Mucosa of gallbladder (tissue), 1 donor: ENCODE data around the gene STARD8. TPM values are rescaled to one million over a fixed set of nuclear protein-coding genes. Genes with fewer than 3 reads are reported as not detected.
"Not testable (repeated sequence)": the region's sequence is repeated elsewhere in the genome, so short reads cannot be mapped to it uniquely, and the experiment has no call there.

Source experiments
- DNase-seq: peaks from one replicate; pipeline ENCODE4 v3.0.0-alpha.2; 2020; ENCODE audit warnings: low spot score
- total RNA-seq: library from RNA; stranded (reverse); gene quantifications from one replicate; pipeline ENCODE4 v1.2.1, GENCODE V29; 2021
- donor health status: DM: no; HTN: no; CAD: no.

Gene STARD8
- total RNA-seq, 1 donor from 2014 or later, result 6.1 TPM

DNA sequence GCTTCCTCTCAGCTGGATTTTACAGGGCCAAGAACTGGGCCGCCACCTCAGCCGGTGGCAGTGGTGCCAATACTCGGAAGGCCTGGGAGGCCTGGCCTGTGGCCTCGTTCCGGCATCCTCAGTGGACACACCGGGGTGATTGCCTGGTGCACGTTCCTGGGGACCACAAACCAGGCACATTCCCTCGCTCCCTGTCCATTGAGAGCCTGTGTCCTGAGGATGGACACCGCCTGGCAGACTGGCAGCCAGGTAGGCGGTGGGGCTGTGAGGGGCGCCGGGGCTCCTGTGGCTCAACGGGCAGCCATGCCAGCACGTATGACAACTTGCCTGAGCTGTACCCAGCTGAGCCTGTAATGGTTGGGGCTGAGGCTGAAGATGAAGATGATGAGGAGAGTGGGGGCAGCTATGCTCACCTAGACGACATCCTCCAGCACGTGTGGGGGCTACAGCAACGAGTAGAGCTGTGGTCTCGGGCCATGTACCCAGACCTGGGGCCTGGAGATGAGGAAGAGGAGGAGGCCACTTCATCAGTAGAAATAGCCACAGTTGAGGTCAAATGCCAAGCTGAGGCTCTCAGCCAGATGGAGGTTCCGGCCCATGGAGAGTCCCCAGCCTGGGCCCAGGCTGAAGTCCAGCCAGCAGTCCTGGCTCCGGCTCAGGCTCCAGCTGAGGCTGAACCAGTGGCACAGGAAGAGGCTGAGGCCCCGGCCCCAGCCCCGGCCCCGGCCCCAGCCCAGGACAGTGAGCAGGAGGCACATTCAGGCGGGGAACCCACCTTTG lies 70.4 kb downstream of the STARD8 start:
- DNase-seq, result no peak

DNA sequence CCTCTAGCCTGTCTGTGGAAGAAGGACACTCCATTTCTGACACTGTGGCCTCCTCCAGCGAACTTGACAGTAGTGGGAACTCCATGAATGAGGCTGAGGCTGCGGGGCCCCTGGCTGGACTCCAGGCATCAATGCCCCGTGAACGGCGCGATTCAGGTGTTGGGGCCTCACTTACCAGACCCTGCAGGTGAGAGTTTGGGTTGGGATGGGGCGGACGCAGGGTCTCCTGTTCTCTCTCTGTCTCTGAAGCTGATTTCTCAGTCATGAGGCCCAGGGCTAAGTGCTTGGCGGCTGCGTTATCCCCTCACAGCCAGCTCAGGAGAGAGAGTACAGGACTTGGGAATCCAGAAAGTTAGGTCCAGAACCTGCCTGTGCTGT lies 71.0 kb downstream of the STARD8 start:
- DNase-seq, result no peak

DNA sequence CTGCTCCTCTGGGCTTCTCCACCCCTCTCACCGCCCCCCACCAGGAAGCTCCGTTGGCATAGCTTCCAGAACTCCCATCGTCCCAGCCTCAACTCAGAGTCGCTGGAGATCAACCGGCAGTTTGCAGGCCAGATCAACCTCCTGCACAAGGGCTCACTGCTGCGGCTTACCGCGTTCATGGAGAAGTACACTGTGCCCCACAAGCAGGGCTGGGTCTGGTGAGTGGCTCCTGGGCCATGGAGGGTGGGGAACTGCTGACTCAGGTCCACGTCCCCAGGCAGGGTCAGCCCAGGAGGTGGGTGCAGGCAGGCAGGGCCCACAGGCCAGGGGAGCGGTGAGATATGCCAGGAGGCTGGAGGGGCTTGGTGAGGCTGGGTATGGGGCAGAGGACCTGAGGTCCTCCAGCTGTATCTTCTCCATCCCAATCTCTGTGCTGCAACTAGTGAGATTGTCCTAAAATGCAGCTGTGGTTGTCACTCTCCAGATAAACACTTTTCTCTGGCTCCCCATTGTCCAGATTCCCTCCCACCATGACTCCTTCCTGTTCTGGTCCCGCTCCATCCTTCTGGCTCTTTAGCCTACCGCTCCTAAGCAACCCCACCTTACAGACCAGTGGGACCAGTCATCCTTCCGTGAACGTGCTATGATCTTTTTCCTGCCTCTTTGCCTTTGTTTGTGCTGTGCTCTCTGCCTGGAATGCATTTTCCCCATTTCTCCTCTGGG lies 71.9 kb downstream of the STARD8 start:
- DNase-seq, result no peak

- DNase-seq, result no peak
These were observed 72.6 kb downstream of the STARD8 start for GRCh38 chrX:68719904-68720614.

- DNase-seq, result no peak
These were observed 73.4 kb downstream of the STARD8 start for GRCh38 chrX:68720851-68721250.

- no peak for DNase-seq
These were observed 74.1 kb downstream of the STARD8 start for GRCh38 chrX:68721546-68721945.

DNA sequence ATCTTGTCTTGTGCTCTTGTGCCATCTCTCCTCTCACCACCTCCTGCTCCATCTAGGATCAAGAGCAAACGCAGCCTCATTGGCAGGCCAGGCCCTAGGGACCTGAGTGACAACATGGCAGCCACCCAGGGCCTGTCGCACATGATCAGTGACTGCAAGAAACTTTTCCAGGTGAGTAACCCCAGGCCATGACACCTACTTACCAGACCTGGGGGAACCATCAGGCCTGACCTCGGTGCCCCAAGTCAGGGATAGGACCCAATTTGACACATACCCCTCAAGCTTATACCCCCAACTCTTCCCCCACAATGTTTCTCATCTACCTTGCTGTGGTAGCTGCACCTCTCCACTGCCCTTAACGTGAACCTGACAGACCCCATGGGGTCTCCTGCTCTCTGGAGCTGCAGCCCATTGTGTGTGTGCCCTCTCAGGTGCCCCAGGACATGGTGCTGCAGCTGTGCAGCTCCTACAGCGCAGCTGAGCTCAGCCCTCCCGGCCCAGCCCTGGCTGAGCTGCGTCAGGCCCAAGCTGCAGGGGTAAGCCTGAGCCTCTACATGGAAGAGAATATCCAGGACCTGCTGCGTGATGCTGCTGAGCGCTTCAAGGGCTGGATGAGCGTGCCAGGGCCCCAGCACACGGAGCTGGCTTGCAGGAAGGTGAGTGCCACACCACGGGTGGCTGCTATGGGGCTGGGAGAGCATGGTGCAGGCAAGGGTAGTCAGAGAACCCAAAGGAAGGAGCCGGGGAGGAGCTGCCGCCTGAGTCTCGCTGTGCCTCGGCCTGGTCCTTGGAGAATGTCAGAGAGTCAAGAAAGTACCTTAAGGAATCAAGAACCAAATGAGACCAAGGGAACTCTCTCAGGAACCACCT lies 74.8 kb downstream of the STARD8 start:
- no peak for DNase-seq

DNA sequence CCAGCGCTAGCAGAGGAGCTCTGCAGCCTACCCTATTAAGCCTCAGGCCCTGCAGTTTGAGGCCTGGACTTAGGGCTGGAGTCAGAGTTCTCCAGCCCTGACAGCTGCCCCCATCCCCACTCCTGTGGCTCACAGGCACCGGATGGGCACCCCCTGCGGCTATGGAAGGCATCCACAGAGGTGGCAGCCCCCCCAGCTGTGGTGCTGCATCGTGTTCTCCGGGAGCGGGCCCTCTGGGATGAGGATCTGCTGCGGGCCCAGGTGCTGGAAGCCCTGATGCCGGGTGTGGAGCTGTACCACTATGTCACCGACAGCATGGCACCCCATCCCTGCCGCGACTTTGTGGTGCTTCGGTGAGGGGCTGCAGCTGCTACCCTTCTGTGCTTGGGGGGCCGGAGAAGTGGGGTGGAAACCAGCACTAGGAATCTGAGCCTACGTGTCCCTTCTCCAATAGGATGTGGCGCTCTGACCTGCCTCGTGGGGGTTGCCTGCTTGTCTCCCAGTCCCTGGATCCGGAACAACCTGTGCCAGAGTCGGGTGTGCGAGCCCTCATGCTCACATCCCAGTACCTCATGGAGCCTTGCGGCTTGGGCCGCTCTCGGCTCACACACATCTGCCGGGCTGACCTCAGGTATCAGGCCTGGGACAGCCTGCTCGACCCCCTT lies 76.2 kb downstream of the STARD8 start:
- DNase-seq, result no peak

DNA sequence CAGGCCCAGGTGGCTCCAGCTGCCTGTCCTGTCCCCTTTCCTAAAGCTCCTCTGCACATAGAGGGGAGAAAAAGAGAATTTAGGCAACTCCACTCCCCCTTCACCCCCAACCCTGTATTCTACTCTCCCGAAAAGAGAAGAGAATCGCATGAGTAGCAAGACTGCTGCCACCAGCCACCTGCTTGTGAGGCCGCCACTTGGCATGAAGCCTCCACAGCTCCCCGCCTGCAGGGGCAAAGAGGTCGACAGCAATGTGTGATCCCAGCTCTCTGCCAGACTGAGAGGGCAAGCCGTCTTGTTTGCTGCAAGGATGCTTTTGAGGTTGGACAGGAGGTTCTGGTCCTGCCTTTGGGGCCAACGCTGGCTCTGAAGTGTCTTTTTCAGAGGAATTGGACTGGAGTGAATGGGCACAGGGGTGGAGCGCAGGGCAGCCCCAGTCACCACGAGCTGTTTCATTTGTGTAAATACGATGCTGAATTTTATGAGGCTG lies 77.1 kb downstream of the STARD8 start:
- no peak for DNase-seq

GRCh38 chrX:68725756-68726365 lies 78.4 kb downstream of the STARD8 start:
- no peak for DNase-seq

GRCh38 chrX:68726366-68726765 lies 78.9 kb downstream of the STARD8 start:
- DNase-seq, result no peak

GRCh38 chrX:68727696-68728095 lies 80.2 kb downstream of the STARD8 start:
- no peak for DNase-seq

DNA sequence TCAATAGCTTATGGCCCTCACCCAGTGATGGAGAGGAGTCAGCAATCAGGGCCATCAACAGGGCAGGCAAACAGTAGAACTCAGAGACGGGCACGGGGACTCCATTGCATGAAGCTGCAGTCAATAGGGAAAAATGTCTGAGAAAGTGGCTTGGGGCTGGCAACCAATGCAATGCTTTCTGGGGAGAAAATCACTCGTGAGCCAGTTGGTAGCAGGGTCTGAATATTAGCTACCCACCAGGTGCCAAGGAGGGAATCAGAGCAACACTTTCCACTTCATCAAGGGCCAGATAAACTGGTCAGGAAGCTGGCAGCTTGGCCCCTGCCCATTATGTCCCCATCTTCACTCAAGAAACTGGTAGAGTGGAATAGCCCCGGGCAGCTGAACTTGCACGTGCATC lies 80.7 kb downstream of the STARD8 start:
- DNase-seq, result no peak

DNA sequence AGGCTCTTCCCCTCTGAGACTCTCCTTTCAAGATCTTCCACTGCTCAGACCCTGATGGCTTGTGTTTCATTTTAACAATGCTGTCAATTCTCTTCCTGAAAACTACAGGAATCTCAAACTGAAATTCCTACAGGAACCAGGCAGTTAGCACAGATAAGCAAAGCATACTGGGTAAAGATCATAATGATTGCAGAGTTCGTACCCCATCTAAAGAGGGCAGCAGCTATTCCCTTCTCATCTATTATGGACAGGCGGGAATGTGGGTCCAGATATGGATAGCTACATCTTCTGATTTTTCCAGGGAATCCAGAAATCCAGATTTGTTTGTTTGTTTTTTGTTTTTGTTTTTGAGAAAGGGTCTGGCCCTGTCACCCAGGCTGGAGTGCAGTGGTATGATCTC lies 83.8 kb downstream of the STARD8 start:
- DNase-seq, result no peak

DNA sequence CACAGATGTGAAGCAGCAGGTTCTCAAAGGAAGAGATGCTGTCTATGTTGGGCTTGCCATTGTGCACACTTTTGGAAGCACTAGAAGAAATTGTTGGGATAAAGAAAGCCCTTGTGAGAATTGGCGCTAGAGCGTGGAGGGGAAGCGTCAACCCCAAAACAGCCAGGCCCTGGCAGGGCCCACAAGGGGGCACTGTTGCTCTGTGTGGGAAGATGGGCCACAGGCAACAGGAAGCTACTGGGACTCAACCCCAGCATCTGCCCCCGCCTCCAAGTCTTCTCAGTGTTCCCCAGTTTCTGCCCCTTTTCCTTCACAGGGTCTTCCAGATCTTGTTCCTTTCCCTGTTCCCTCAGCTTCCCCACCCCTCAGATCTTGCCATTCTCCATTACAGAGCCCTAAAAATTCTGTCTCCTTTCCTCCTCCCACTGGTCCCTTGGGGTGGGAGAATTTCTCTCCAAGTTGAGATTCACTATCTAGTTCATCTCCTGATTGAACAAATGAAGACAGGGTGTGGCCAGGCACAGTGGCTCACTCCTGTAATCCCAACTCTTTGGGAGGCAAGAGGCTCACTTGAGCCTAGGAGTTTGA lies 85.5 kb downstream of the STARD8 start:
- DNase-seq, result peak; percentile 50

- no peak for DNase-seq
These were observed 87.8 kb downstream of the STARD8 start for GRCh38 chrX:68735266-68735665.

GRCh38 chrX:68741864-68742263 lies 94.4 kb downstream of the STARD8 start:
- DNase-seq, result not testable (repeated sequence)

DNA sequence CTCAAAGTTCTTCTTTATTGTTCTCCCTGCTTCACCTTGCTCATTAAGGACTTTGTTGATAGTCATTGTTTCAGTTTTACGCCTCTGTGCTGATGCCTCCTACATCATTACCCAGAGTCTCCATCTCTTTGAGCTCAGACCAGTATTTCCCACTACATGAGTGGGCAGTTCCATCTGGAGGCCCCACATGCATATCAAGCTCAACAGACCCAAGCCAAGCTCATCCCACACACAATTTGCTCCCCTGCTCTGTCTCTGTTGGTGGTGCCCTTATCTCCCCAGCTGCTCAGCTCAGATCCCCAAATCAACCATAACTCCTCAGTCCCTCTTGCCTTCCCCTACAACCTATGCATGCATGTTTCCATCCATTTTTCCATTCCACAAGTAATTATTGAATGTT lies 96.3 kb downstream of the STARD8 start:
- no peak for DNase-seq

DNA sequence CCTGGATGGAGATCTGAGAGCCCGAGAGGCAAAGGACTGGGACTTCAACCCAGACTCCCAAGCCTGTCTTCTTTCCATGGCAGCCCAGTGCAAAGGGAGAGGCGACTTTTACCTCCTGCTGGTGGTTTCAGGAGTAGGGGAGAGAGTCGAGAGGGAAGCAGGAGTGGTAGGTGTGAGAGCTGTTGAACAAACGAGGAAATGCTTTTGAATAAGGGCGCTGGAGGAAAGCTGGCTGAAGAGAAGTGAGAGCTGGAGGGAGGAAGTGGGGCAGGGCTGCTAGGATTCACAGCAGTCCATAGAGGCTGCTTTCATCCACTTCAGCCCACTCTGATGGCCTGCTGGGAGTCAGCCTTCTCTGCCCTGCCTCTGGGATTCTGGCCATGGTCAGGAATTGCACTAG lies 99.5 kb downstream of the STARD8 start:
- DNase-seq, result no peak

DNA sequence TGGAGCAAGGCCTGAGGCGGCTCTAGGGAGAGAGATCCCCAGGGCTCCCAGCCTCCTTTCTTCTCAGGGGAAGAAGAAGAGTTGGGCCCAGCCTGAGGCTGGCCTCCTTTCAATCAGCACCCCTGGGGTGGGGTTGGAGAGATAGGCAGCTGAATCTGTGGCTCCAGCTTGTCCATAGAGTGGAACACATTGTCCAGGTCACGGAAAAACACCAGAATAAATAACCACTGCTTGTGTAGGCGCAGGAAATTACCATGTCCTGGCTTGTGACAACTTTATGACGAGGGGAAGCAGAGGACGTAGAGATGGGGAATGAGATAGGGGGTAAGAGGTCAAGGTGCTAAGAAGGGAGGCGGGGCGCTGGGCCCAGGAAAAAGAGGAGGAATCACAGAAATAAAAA lies 100.6 kb downstream of the STARD8 start:
- no peak for DNase-seq
